G401.6 (cell line): ENCODE data around the gene SERPINH1.
"Not testable (repeated sequence)": the region's sequence is repeated elsewhere in the genome, so short reads cannot be mapped to it uniquely, and the experiment has no call there.

Experiments used
- FAIRE-seq: peaks from 2 replicates; lab custom pipeline; 2012; peaks lifted over from hg19 to GRCh38; lab: Jason Lieb, UNC

Gene SERPINH1

DNA sequence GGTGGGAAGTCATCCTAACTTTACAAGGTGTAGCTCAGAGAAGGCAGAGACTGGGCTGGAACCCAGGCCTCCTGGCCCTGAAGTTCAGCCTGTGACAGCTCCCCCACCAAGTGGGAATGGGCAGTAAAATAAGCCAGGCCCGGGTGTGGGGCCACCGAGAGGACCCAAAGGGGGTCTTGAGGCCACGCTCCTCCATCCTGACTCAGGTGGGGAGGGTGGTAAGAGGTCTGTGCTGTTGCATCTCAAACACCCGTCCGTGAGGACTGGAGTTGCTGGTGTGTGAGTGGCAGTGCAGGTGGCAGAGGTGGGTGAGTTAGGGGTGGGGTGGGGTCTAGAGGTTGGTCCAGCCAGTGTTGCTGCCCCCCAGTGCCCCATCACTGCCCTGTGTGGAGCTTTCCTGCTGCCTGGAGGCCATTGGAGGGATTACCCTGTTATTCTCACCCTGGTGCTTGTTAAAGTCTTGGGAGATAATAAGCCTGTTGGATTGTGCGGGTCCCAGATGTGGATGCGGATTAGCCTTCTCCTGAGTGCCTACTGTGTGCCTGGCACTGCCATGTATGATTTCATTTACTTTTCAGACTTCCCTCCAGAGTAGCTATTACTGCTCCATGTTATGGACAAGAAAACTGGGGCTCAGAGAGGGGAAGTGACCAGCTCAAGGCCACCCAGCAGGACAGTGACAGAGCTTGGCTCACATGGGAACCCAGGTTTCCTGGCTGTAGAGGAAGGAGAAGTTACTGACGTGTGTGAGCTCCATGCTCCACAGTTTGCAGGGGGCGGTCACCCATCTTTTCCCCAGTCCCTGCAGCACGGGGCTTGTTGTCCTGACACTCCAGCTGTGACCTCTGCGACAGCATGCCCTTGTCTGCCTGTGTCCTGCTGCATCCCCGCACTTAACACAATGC lies 12.9 kb downstream of the SERPINH1 start:
- FAIRE-seq: no peak

DNA sequence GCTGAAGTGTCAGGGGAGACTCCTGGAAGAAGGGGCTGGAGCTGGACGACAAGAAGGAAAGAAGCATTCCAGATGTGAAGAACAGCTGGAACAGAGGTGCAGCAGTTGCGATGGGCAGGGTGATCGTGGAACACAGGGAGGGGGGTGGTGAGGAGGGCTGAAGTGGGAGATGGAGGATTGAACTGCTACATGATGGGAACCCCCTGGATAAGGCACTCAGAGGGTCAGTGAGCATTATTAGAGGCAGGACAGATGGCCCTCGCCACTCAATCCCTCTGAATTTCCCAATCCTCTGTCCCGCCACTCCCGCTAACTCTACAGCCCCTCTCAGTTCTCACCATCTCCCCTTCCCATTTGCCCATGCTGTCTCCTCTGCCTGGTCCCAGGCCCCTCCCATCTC lies 14.0 kb downstream of the SERPINH1 start:
- FAIRE-seq: no peak

DNA sequence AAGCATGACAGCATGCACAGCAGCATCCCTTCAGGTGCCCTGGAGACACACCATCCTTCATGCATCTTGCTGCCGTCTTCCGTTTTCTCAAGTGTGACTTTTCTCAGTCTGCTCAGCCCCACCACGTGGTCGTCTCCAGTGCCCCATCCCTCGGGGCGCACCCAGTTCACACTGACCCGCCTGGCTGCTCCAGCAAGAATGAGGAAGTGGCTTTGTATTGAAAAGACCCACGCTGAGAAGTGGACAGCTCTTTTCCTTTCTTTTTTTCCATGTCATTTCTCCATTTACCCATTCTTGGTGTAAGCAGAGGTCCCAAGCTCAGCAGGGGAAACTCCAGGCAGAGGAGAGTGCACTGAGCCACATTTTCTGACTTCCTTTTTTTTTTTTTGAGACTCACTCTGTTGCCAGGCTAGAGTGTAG lies 14.5 kb downstream of the SERPINH1 start:
- FAIRE-seq: no peak

DNA sequence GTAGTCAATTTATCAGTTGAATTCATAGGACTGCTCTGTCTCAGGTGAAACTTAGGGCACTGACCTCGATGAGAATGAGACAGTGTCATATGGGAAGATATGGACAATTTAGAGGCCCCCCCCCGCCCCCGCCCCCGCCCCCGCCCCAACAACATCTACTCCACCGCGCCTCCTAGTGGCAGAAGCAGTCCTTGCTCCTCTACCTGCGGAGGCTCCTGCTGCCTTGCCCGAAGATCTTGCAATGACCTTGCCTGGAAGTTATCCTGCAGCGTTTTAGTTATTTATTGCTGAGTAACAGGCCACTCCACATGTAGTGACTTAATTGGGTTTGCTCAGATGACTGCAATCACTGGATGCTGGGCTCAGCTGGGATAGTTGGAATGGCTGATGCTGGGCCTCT lies 15.2 kb downstream of the SERPINH1 start:
- FAIRE-seq: no peak

DNA sequence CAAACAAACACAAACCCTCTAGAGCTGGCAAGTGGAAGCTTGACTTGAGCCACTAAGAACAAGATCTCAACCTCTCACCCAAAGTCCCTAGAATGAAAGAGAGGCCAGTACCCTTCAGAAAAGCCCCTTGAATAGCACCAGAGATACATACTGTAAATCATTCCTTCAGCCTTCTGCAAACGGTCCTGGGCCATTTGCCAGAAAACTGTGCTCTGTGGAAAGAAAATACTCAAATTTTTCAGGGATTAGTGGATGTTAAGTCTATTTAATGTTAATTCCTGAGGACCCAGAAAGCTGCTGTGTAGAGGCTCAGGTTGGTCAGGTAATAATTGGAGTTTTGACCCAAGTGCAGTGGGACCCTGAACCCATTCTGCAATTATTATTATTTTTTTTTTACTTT lies 16.9 kb downstream of the SERPINH1 start:
- no peak for FAIRE-seq

DNA sequence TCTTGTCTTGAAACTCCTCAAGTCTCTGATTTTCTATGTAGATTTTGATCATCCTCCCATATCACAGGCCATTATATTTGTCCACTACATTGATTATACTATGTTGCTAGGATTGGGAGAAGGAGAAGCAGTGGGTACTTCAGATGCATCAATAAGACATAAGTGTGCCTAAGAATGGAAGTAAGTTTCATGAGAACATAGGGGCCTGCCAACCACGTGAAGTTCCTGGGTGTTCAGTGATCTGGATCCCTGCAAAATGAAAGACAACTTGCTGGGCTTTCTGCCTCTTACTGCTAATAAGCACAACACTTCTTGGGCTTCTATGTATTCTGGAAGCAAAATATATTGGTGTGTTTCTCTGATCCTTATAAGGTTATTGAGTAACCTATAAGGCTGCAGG lies 17.8 kb downstream of the SERPINH1 start:
- FAIRE-seq: no peak

DNA sequence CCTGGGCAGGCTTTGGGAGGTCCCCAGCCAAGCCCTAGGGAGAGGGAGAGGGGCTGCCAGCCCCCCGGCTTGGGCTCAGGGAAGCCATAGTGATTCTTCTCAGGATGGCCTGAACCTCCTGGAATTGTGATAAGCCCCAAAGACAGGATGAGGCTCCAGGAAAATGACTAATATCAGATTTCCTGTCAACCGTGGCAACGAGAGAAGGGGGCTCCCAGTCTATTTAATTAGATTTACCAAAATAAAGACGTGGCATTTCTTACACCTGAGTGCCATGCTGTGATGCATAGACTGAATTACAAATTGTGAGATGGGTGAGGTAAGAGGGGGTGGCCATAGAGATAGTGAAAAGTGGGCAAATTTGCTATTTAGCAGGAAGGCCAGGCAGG lies 20.4 kb downstream of the SERPINH1 start:
- FAIRE-seq: no peak

DNA sequence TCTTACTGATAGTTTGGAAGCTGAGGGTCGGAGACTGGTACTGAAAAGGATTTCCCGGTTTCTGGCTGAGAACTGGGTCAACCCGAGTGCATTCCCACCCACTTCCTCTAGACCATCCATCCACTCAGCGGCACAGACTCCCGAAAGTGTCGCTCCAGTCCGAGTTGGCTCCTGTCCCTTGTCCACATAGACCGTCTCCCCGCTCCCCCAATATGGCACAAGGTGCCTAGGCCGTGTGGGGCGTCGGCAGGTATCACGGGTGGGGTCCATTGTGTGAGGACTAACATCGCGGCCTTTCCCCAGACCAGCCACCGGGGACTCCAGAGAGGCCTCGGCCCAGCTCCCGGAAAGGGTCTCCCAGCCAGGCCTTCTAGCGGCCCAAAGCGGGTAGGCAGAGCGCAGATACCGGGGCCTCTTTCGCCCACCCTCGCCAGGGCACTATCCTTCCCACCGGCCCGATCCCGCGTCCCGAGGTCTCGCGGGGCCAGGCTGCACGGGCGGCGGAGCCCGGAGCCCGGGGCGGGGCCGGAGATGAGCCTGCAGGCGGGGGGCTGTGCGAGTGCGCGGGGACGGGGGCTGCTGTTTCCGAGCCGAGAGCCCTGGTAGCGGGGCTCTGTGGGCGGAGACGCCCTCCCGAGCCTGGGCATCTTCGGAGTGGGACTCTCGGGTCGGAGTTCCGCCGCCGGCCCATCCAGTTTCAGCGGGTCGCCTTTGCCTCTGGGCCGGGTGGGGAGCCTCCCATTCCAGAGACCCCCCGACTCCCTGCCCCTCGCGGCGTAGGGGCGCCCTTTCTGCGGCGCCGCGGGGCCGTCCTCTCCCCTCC lies 21.1 kb downstream of the SERPINH1 start:
- no peak for FAIRE-seq

DNA sequence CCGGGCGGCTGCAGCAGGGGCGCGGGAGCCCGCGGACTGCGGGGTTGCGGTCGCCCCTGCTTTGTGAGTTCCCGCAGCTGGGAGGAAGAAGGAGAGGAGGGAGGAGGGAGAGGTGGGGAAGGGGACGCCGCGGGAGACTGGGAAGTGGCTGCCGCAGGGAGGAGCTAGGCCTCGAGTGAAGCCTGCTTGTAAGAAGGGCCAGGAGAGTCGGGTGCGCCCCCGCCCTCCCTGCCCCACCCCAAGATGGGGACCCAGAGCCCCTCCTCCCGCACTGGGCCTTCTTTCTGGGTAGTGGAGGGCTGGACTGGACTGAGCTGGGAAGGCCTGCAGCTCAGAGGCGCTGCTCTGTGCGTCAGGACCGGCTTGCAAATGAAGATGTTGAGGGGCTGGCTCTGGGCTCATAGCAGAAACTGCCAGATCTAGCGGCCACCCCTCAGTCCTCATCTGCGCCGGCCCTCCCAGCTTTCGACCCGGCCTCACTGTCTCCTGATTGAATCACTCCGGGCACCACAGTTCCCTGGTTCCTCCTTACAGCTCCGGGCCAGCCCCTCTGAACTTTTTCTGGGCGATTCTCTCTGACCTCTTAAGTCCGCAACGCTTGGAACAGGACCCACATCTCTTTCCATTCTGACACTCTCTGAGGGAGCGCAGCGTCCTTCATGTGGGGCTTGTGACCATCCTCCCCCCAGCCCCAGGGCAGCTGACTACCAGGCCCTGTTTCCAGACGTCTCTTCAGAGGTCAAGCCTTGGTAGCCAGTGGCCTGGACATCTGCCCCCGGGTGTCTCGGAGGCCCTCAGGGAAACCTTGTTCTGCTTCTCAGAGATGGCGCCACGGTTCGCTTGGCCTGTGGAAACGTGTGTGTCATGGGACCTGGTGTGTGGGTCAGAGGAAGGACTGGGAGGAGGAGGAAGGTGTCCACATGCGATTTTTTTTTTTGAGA lies 21.9 kb downstream of the SERPINH1 start:
- no peak for FAIRE-seq

DNA sequence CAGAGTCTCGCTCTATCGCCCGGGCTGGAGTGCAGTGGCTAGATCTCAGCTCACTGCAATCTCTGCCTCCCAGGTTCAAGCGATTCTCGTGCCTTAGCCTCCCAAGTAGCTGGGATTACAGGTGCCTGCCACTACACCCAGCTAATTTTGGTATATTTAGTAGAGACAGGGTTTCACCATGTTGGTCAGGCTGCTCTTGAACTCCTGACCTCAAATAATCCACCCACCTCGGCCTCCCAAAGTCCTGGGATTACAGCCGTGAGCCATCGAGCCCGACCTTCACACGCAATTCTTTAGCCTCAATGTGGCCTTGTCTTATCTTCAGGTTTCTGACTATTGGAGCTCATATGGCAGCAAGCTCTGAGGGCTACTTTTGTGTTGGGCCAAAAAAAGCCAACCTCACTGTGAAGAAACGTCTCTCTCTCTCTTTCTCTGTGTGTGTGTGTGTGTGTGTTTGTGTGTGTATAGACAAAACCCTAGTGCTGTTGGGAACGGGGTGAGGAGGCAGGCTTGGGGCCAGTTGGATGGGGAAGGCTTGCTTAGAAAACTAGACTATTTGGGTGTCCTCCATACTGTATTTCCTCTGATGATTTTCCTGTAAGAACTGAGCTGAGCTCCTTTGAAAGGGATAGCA lies 22.7 kb downstream of the SERPINH1 start:
- FAIRE-seq: not testable (repeated sequence)

DNA sequence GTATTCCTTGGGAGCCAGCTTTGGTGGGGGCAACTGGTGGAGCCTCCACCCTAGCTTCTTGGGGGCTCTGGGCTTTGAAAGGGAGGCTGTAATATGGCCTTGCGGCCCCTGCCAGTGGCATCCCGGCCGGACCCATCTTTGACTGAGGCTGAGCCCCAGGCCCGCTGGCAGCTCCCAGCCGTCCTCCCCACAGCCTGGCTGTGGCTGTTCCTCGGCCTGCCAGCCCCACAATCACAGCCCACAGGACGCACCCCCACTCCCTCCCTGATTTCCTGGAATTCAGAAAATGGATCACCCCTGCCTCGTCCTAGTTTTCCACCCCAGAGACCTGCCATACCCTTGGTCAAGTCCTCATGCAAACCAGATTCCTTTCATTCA lies 23.2 kb downstream of the SERPINH1 start:
- FAIRE-seq: no peak

DNA sequence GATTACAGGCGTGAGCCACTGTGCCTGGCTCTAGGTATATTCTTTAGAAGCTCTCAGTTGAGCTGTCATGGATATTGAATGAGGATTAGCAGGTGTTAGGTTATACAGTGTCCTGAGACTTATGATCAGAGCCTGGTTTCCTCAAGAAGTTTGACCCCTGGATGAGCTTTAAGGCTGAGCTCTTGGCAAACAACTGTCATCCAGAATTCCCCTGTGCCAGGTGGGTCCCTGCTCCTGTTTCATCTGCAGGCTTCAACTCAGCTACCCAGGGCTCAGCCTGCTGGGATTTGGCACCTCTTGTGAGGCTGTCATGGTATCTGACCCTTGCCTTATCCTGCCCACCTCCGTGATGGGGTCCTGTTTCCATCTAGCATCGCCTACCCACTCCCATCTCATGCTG lies 24.3 kb downstream of the SERPINH1 start:
- no peak for FAIRE-seq

DNA sequence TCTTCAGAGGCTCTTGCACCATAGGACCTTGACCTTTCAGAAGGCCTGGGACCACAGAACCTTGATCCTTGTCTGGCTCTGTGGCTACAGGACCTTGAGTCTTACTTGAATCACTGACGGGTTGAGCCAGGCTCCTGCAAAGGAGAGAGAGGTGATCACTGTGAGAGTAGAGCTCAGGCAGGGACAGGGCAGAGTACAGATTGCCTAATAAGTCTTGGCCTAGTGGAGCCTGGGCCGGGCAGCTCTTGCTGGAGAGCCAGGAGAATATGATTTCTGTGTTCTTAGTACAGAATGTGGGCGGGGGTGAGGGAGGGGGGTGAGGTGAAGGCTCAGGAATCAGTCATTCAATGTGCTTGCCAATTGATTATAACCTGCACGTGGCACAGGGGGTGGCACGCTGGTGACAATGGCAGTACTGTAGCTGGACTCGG lies 26.0 kb downstream of the SERPINH1 start:
- FAIRE-seq: no peak

DNA sequence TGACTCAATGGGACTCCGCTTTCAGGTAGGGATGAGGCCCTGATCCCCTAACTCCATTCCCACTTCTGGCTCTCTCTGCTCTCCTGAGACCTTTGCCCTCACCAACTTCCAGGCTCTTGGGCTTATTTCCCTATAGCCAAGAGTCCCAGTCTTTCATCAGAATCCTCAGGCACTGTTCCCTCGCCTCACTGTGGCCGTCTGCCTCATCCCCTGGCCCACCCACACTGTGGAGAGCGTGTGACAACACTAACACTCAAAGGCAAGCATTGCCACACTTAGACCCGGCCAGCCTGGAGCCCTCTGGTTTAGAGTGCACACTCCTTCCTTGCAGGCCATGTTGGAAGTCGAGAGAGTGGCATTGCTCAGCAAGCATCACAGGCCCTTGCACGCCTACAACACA lies 27.0 kb downstream of the SERPINH1 start:
- FAIRE-seq: no peak

DNA sequence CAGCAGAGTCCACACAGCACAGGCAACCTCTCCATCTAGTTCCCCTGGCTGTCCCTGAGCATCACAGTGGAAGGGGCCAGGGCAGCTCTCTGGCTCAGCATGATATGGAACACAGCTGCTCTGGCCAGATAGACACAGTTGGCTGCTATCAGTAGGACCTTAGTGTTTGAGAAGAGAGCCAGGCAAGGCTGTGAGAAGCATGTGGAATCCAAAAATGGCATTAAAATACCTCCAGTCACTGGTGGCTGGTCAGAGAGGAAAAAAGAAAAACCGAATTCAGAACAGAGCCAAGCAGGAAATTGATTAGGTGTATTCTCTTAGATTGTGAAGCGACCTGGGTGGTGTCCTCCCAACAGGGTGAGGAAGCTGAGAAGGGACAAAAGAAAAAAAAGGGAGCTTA lies 27.9 kb downstream of the SERPINH1 start:
- no peak for FAIRE-seq

DNA sequence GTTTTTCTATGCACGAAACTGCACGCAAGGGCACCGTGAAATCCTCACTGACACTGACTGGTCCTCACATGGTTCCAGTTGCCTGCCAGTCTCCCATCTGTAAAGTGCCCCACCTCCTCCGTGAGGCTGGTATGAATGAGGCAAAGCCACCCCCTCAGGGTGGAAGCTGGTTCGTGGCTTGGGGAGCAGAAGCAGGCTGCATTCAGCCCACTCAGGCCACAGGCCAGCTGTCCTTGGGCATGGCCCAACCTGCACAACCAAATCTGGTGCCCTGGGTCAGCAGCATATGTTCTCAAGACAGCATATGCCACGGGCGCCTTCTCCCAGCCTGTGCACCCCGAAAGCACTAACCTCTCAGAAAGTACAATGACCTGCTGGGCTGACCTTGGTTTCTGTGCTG lies 29.3 kb downstream of the SERPINH1 start:
- FAIRE-seq: no peak

DNA sequence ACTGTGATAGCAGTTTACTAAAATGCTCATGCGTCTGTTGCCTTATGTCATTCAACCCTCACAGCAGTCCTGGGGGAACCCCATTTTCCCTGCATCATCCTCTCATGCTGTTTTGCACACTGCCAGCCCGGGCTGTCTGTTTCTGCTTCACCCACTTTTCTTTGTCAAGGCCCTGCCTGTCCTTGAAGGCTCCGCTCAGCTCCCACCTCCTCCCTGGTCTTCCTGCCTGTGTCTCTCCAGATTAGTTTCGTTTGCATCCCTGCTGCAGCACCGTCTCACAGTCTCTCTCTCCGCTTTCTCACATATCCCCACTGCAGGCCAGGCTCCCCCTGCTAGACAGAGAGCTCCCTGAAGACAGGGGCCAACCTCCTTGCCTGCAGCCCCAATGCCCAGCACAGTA lies 29.9 kb downstream of the SERPINH1 start:
- no peak for FAIRE-seq

DNA sequence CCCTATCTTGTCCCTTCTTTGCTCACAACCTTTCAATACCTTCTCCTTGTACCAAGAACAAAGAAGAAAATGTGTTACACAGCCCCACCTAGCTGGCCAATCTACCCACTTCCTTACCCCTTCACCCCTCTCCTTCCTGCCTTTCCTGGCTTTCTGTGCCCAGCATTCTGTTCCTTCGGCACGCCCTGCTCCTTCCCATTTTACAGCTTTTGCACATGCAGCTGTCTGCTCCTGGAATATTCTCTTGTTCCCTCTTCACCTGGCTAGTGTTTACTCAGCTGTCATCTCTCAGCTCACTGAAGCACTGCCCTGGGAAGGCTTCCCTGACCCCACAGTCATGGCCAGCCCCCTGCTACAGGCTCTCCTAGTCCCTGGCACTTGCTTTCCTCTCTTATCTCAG lies 30.7 kb downstream of the SERPINH1 start:
- no peak for FAIRE-seq

DNA sequence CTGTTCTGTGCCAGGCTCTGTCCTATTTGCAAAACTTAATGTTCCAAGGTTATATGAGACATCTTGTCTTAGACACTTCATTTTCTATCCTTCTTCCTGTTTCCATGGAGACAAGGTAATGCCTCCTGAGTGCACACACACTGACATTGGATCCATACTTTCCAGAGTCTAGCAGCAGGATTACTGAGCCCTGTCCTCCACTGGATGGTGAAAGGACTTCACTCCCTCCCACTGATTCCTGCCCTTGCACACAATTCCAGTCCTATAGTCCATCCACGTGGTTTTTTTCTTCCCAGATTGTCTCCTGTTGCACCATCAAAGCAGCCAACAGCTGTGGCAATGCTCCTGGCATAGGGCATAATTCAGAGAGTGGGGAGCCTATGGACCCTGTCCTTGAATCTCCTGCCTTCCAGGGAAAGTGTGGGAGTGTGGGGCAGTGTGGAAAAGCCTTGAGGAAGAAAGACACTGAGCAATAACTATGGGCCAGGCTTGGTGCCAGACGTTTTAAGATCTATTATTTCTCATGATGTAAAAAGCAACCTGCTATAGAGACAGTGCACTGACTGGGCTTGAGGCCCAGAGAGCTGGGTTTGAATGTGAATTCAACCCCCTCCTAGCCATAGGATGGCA lies 31.3 kb downstream of the SERPINH1 start:
- FAIRE-seq: no peak

DNA sequence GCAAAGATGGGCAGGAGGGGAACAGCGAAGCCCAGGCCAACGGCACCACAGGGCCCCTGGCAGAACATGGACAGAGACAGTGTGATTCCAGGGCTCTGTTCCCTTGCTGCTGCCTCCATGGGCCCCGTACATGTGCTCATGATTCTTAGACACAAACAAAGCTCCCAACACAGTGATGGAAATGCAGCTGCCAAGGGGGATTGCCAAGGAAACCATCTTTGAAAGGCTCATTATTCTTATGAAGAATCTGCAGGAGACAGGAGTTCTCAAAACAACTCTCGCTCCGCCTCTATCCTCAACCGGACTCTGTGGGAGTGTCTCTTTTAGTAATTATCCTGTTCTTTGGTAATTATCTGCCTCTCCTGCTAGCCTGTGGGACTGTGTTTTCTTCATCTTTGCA lies 32.2 kb downstream of the SERPINH1 start:
- no peak for FAIRE-seq

DNA sequence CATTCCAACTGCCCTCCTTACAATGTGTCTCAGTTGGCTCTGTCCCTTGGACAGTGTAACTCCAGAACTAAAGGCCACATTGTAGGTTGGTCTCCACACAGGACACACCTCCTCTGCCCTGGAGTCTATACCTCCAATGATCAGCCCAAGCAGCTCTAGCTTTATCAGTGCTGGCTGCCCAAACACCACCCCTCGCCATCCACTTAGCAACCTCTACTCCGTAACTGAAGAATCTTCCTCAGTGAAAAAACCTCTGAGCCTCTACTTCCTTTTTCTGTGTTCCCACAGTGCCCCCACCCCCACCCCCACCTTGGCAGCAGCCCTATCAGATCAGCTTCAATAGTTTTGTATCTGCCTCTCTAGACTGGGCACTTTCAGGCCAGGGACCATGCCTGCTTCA lies 33.4 kb downstream of the SERPINH1 start:
- FAIRE-seq: no peak
